Progenitor cell of endocrine pancreas (in vitro differentiated cells): Measurements from ENCODE around the gene FAH. TPM values are rescaled to one million over a fixed set of nuclear protein-coding genes. Genes with fewer than 3 reads are reported as not detected.

Experiments
- DNase-seq: peaks from one replicate; pipeline ENCODE4 v3.0.0; 2021; ENCODE audit warnings: low spot score; ENCODE audit not compliant: unreplicated experiment
- H3K27ac Mint-ChIP-seq: 2 replicates; pipeline ENCODE4 v1.8.0; 2021; ENCODE audit warnings: mild to moderate bottlenecking, moderate library complexity, mixed read lengths
- H3K27me3 Mint-ChIP-seq: 2 replicates; pipeline ENCODE4 v1.8.0; 2021; ENCODE audit warnings: mixed read lengths
- H3K36me3 Mint-ChIP-seq: 2 replicates; pipeline ENCODE4 v1.8.0; 2022; ENCODE audit warnings: mixed read lengths; ENCODE audit not compliant: insufficient read depth
- H3K4me1 Mint-ChIP-seq: 2 replicates; pipeline ENCODE4 v1.8.0; 2021; ENCODE audit warnings: low read depth, mixed read lengths
- H3K4me3 Mint-ChIP-seq: 2 replicates; pipeline ENCODE4 v1.8.0; 2021; ENCODE audit warnings: low read depth, mild to moderate bottlenecking, moderate library complexity, mixed read lengths
- H3K9me3 Mint-ChIP-seq: 2 replicates; pipeline ENCODE4 v1.8.0; 2021; ENCODE audit warnings: low read depth, mixed read lengths
- CTCF ChIP-seq: fragments of 200-600 bp; sonication (generic); IDR thresholded peaks from one replicate; pipeline ENCODE4 v1.5.0; 2021; ENCODE audit warnings: antibody characterized with exemption, mild to moderate bottlenecking; ENCODE audit not compliant: unreplicated experiment
- total RNA-seq: library from RNA; stranded (reverse); gene quantifications from 2 replicates; pipeline ENCODE4 v1.2.1, GENCODE V29; 2021

Gene FAH
- total RNA-seq, 1 donor from 2014 or later: 18.4 TPM

- TF ChIP-seq CTCF: no peak
These were observed 19.0 kb downstream of the FAH start for GRCh38 chr15:80171787-80172186.

GRCh38 chr15:80172401-80172800 is 19.6 kb downstream of the FAH start:
- Mint-ChIP-seq H3K4me1 (no peaks in the 10 kb centered on the region), H3K27ac (no peak overlapping the region), H3K27me3 (no peaks in the 10 kb centered on the region), H3K4me3 (no peak overlapping the region), H3K36me3 (peaks cover 5% of the 10 kb centered on the region), H3K9me3 (no peaks in the 10 kb centered on the region)
- DNase-seq: no peak
- no peak for TF ChIP-seq CTCF

More at GRCh38 chr15:80171787-80172186, 19.0 kb downstream of the FAH start:
- Mint-ChIP-seq H3K36me3 (peaks cover 5% of the 10 kb centered on the region), H3K27ac (no peak overlapping the region), H3K9me3 (no peaks in the 10 kb centered on the region), H3K4me3 (no peak overlapping the region), H3K27me3 (no peaks in the 10 kb centered on the region), H3K4me1 (no peaks in the 10 kb centered on the region)
- no peak for DNase-seq

- Mint-ChIP-seq H3K36me3 (peaks cover 5% of the 10 kb centered on the region), H3K4me1 (no peaks in the 10 kb centered on the region), H3K27me3 (no peaks in the 10 kb centered on the region), H3K4me3 (no peak overlapping the region), H3K9me3 (no peaks in the 10 kb centered on the region), H3K27ac (no peak overlapping the region)
- peak; percentile 79 for TF ChIP-seq CTCF
- DNase-seq: peak; percentile 61
These were observed 20.4 kb downstream of the FAH start for GRCh38 chr15:80173022-80173759.

GRCh38 chr15:80174017-80174746 is 21.4 kb downstream of the FAH start:
- peaks cover 5% of the 10 kb centered on the region for H3K36me3 Mint-ChIP-seq
- no peaks in the 10 kb centered on the region for H3K4me1 Mint-ChIP-seq
- H3K27ac Mint-ChIP-seq: no peak overlapping the region
- DNase-seq: no peak
- H3K27me3 Mint-ChIP-seq: no peaks in the 10 kb centered on the region
- no peak overlapping the region for H3K4me3 Mint-ChIP-seq
- TF ChIP-seq CTCF: no peak
- H3K9me3 Mint-ChIP-seq: no peaks in the 10 kb centered on the region

- H3K9me3 Mint-ChIP-seq: no peaks in the 10 kb centered on the region
- no peak overlapping the region for H3K27ac Mint-ChIP-seq
- H3K36me3 Mint-ChIP-seq: peaks cover 4% of the 10 kb centered on the region
- TF ChIP-seq CTCF: no peak
- H3K4me3 Mint-ChIP-seq: no peak overlapping the region
- H3K4me1 Mint-ChIP-seq: no peaks in the 10 kb centered on the region
- H3K27me3 Mint-ChIP-seq: no peaks in the 10 kb centered on the region
- no peak for DNase-seq
These were observed 22.6 kb downstream of the FAH start for GRCh38 chr15:80175436-80175835.
